ENCODE measurements around the gene CCL5.

DNA sequence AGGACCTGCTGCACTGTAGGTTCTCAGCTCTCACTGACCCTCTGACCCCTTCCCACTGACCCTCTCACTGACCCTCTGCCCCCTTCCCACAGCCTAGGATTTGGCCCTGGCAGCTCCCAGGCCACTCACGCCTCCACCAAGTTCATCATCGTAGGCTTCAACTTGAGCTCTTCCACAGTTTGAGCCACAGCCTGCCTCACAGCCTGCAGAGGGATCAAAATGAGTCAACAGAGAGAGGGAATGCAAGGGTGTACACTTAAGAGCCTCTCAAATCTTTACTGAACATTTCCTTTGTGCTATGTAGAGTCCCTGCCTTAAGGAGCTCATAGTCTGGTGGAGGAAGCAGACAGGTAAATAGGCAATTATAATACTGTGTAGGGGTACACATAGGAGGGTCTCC is 23.6 kb downstream of the CCL5 start:
- TF ChIP-seq, protein P1, sequence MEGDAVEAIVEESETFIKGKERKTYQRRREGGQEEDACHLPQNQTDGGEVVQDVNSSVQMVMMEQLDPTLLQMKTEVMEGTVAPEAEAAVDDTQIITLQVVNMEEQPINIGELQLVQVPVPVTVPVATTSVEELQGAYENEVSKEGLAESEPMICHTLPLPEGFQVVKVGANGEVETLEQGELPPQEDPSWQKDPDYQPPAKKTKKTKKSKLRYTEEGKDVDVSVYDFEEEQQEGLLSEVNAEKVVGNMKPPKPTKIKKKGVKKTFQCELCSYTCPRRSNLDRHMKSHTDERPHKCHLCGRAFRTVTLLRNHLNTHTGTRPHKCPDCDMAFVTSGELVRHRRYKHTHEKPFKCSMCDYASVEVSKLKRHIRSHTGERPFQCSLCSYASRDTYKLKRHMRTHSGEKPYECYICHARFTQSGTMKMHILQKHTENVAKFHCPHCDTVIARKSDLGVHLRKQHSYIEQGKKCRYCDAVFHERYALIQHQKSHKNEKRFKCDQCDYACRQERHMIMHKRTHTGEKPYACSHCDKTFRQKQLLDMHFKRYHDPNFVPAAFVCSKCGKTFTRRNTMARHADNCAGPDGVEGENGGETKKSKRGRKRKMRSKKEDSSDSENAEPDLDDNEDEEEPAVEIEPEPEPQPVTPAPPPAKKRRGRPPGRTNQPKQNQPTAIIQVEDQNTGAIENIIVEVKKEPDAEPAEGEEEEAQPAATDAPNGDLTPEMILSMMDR (IDR thresholded peaks at IDR 0.05 in 2 of 3, conservative IDR thresholded peaks at IDR 0.05 in 1 of 3; ENCODE audit: control insufficient read depth in 2 of 3, extremely low read depth in 1 of 3, insufficient read depth in 1 of 3, low read depth in 3 of 3, low read length in 3 of 3): no peak
- no peak for TF ChIP-seq EP300 (IDR thresholded peaks at IDR 0.05; ENCODE audit: borderline replicate concordance in 1 of 2, control insufficient read depth in 1 of 2, low read depth in 2 of 2, low read length in 2 of 2)
- no peak for TF ChIP-seq EZH2 (IDR thresholded peaks at IDR 0.05; ENCODE audit: borderline replicate concordance, control insufficient read depth, low read depth, low read length)
- TF ChIP-seq TCF12 (IDR thresholded peaks at IDR 0.05; ENCODE audit: low read depth, low read length): no peak
- no peak for TF ChIP-seq POLR2AphosphoS5 (IDR thresholded peaks at IDR 0.05; ENCODE audit: low read length)

Measured in GM12878 (cell line).